ENCODE measurements around the gene M1AP. TPM values are rescaled to one million over a fixed set of nuclear protein-coding genes. Genes with fewer than 3 reads are reported as not detected.
A peak's percentile ranks its signal among the peaks of the same experiment; 100 is the strongest.

The M1AP gene
- total and polyA plus RNA-seq, 9 donors, result 0.36 to 0.72 (median 0.45) TPM; not detected in 3

DNA sequence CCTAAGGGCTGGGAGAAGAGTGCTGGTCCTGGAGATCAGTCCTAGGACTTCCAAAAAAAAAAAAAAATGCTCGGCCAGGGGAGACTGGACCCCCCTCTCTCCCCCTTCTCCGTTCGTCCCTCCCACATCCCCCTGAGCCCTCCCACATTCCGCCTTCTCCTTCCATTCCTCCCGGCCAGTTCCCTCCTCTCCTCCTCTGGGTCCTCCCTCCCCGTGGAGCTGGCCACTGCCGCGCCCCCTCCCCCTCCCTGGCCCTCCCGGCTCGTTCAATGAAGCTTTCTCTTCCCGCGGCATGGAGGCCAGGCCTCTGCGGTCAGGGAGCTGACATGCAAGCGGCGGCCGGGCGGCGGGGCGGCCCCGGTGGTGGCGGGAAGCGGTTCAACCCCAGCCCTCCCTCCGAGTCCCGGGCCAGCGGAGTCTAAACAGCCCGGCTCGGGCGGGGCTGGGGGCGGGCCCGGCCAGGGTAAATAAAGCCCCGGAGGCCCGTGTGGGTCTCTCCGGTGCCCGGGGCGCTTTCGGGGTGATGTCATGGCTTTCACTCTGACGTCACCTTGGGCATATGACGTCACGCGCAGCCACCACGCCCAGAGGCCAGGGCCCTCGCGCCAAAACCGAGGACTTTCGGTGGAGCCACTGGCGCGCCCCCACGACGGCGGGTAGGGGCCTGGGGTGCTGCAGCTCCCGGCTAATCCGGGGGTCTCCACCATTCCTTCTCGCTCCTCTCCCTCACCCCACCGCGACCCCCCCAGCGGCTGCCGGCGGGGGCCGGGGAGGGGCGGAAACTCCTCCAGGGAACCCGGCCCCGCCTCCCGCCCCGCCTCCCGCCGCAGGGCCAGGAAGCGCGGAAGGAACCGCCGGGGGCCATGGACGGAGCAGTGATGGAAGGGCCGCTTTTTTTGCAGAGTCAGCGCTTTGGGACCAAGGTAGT, 94.0 kb downstream of the M1AP start, which contains the start of the genes DOK1 and LOXL3:
Gene DOK1, plus strand, starts transcription at position 829 of the 928 bp plus-strand sequence. Its CDS starts 35 bp downstream, at position 864.
Gene LOXL3, minus strand, starts transcription at position 51 of the 928 bp plus-strand sequence. CDS start 1,308 bp downstream, outside the sequence.
- Histone ChIP-seq H3K4me3 (peak within 1 kb of the TSS; percentile 92), H3K27me3 (no peaks in the 10 kb centered on the region), H3K27ac (peak within 1 kb of the TSS; percentile 73 to 88), H3K36me3 (no peaks in the 10 kb centered on the region), H3K9me3 (no peaks in the 10 kb centered on the region), H3K4me1 (ENCODE audit: insufficient read depth) (peaks cover 10% of the 10 kb centered on the region)
- peak; percentile 89 to 91 (median 91) for DNase-seq
- intact Hi-C loops (cut with DNase I), result no loop called here
- WGBS, 3 donors, result 0 to 1% (median 0%) methylated on average over 39 to 73 of the region's 73 CpGs
- peak; percentile 41 for TF ChIP-seq POLR2A (IDR thresholded peaks at IDR 0.05)
- TF ChIP-seq, protein P1, sequence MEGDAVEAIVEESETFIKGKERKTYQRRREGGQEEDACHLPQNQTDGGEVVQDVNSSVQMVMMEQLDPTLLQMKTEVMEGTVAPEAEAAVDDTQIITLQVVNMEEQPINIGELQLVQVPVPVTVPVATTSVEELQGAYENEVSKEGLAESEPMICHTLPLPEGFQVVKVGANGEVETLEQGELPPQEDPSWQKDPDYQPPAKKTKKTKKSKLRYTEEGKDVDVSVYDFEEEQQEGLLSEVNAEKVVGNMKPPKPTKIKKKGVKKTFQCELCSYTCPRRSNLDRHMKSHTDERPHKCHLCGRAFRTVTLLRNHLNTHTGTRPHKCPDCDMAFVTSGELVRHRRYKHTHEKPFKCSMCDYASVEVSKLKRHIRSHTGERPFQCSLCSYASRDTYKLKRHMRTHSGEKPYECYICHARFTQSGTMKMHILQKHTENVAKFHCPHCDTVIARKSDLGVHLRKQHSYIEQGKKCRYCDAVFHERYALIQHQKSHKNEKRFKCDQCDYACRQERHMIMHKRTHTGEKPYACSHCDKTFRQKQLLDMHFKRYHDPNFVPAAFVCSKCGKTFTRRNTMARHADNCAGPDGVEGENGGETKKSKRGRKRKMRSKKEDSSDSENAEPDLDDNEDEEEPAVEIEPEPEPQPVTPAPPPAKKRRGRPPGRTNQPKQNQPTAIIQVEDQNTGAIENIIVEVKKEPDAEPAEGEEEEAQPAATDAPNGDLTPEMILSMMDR (IDR thresholded peaks at IDR 0.05), result peak in 1 of 3 donors; percentile 30
- TF ChIP-seq EP300 (IDR thresholded peaks at IDR 0.05), result no peak

DNA sequence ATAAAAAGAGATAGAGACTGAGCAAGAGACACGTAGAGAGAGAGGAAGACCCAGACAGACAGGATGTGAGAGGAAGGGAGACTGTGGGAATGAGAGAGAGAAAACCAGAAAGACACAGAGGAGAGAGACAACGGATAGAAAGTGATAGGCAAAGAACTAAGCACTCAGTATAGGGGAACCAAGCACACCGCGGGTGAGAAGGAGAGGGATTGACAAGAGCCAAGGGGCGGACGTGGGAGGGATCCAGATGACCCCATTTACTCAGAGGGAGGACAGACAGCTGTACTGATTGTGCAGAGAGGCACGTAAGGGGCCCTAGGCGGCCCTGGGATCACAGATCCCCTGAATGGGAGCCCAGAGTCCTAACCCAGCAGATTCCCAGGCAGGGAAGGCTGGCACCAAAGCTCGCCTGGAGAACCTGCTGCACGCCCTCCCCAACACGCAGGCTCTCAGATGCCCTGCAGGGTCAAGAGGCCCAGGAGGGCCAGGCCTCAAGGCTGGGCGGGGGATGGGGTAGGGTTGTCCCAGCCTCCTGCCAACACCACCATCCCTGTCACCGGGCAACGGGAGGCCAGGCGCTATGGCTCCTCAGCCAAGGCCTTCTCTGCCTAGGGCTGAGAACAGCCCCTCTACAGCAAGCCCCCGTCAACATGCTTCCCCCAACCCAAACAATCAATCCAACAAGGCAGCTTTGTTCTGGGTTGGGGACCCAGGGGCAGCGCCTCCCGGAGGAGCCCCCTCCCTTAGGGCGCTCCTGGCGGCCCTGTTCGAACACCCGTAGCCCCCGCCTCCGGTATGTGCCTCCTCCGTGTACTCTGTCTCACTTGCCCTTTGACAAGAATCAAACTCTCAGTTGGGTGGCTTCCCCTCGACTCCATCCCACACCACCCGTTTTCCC, 95.0 kb downstream of the M1AP start:
- Histone ChIP-seq H3K4me3 (peak overlapping the region; percentile 92), H3K27ac (no peak overlapping the region), H3K27me3 (no peaks in the 10 kb centered on the region), H3K9me3 (no peaks in the 10 kb centered on the region), H3K4me1 (ENCODE audit: insufficient read depth) (peaks cover 11% of the 10 kb centered on the region), H3K36me3 (no peaks in the 10 kb centered on the region)
- WGBS, 3 donors, result 22 to 27% (median 26%) methylated on average over 27 of the region's 27 CpGs
- TF ChIP-seq POLR2A (IDR thresholded peaks at IDR 0.05), result no peak
- TF ChIP-seq EP300 (IDR thresholded peaks at IDR 0.05), result no peak
- TF ChIP-seq, protein P1 (IDR thresholded peaks at IDR 0.05), result no peak
- intact Hi-C loops (cut with DNase I), result no loop called here
- DNase-seq, result peak; percentile 34 to 56 (median 50)

GRCh38 chr2:74551942-74552913, 95.9 kb downstream of the M1AP start:
- Histone ChIP-seq H3K4me3 (no peak overlapping the region), H3K36me3 (no peaks in the 10 kb centered on the region), H3K4me1 (ENCODE audit: insufficient read depth) (peaks cover 11% of the 10 kb centered on the region), H3K27ac (no peak overlapping the region), H3K9me3 (no peaks in the 10 kb centered on the region), H3K27me3 (no peaks in the 10 kb centered on the region)
- intact Hi-C loops (cut with DNase I), result no loop called here
- TF ChIP-seq EP300 (IDR thresholded peaks at IDR 0.05) (no peak), POLR2A (IDR thresholded peaks at IDR 0.05) (no peak)
- TF ChIP-seq, protein P1 (IDR thresholded peaks at IDR 0.05), result no peak
- no peak for DNase-seq
- WGBS, 3 donors, result 86 to 88% (median 86%) methylated on average over 21 of the region's 21 CpGs
